Right atrium auricular region (tissue), 2 donors: ENCODE results near the gene CUBN. TPM values are rescaled to one million over a fixed set of nuclear protein-coding genes. Genes with fewer than 3 reads are reported as not detected.

Experiments
- DNase-seq: peaks from one replicate; pipeline ENCODE4 v3.0.0-alpha.2; 2019; ENCODE audit warnings: low spot score
- H3K27ac ChIP-seq, 2 donors: fragments of 200-600 bp; sonication (generic); 1 replicate in 1 of 2; 2 replicates in 1 of 2; pipeline ENCODE4 v1.5.1; 2016 to 2019
- H3K27me3 ChIP-seq, 2 donors: fragments of 200-600 bp; sonication (generic); one replicate each; pipeline versions ENCODE4 v1.5.1 to v1.6.0; 2017 to 2019
- H3K36me3 ChIP-seq: fragments of 200-600 bp; sonication (generic); one replicate; pipeline ENCODE4 v1.5.1; 2016
- H3K4me1 ChIP-seq, 2 donors: fragments of 200-600 bp; sonication (generic); one replicate each; pipeline versions ENCODE4 v1.5.1 to v1.6.0; 2017 to 2019
- H3K4me3 ChIP-seq, 2 donors: fragments of 200-600 bp; sonication (generic); 1 replicate in 1 of 2; 2 replicates in 1 of 2; pipeline ENCODE4 v1.5.1; 2017 to 2019; ENCODE audit warnings: mild to moderate bottlenecking in 1 of 2, moderate library complexity in 1 of 2
- H3K9me3 ChIP-seq, 2 donors: fragments of 200-600 bp; sonication (generic); one replicate each; pipeline ENCODE4 v1.5.1; 2019
- total RNA-seq, 2 donors: library from RNA; depleted of rRNA; stranded (reverse); fragments of >200 nt; gene quantifications; one replicate each; pipeline ENCODE4 v1.1.0, GENCODE V29; 2016
- TF ChIP-seq, protein P1 (sequence below), 2 donors: fragments of 200-600 bp; sonication (generic); IDR thresholded peaks; one replicate each; pipeline ENCODE4 v1.5.1; 2019; ENCODE audit warnings: antibody characterized with exemption in 2 of 2

The CUBN gene
- total RNA-seq, 2 donors from 2014 or later: 0.15 to 0.94 TPM

DNA sequence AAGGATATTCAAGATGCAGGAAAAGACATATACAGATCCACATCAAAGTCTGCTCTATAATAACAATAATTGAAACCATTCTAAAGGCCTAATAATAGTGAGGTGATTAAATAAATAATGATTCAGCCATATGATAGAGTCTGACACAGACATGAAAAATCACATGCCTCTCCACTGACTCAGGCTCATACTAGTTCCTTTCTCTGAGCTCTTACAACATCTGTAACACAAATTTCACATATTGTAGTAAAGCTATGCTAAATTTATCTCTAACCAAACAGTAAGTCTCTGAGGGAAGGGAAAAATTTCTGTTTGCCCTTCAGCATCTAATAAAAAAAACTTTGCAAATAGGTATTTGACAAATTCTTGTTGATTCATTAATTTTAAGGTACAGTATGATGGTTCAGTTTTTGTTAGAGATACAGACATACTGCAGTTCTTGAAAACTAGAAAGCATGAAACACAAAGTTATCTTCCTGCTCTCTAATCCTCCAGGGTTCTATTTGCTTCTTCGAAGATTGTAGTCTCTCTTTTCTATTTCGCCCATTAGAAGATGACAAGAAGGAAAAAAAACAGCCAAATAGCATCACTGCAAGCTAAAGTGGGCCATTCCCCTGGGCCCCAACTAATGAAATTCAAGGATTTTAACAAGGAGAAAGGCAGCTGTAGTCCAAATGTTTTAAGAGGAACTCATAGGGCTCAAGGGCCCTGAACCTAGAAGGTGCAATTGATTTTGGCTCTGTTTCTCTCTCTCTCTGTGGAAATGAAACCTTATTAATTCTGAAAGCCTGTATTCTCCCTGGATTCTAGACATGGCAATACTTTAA, 53.9 kb downstream of the CUBN start:
- no peaks in the 10 kb centered on the region for H3K27me3 ChIP-seq
- TF ChIP-seq, protein P1, sequence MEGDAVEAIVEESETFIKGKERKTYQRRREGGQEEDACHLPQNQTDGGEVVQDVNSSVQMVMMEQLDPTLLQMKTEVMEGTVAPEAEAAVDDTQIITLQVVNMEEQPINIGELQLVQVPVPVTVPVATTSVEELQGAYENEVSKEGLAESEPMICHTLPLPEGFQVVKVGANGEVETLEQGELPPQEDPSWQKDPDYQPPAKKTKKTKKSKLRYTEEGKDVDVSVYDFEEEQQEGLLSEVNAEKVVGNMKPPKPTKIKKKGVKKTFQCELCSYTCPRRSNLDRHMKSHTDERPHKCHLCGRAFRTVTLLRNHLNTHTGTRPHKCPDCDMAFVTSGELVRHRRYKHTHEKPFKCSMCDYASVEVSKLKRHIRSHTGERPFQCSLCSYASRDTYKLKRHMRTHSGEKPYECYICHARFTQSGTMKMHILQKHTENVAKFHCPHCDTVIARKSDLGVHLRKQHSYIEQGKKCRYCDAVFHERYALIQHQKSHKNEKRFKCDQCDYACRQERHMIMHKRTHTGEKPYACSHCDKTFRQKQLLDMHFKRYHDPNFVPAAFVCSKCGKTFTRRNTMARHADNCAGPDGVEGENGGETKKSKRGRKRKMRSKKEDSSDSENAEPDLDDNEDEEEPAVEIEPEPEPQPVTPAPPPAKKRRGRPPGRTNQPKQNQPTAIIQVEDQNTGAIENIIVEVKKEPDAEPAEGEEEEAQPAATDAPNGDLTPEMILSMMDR (IDR thresholded peaks at IDR 0.05): no peak
- no peak overlapping the region for H3K4me3 ChIP-seq
- DNase-seq: no peak
- H3K27ac ChIP-seq: peak overlapping the region; percentile 31 to 59
- peaks cover 0 to 21% of the 10 kb centered on the region in 2 donors for H3K4me1 ChIP-seq
- no peaks in the 10 kb centered on the region for H3K9me3 ChIP-seq
- H3K36me3 ChIP-seq: no peaks in the 10 kb centered on the region

DNA sequence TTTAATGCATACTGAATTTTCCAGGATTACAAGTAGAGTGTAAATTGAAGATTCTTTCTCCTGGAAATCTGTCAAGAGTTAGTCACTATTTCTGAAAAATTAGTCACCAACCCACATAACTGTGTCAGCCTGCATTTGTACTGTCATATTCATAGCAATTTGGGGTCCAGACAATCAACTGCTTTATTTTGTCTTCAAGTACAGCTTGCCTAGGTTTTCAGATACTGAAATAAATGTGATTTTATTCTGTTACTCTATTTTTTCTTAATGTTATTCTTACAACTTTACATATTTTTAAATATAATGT, 55.1 kb downstream of the CUBN start:
- TF ChIP-seq, protein P1 (IDR thresholded peaks at IDR 0.05): no peak
- no peak overlapping the region for H3K27ac ChIP-seq

DNA sequence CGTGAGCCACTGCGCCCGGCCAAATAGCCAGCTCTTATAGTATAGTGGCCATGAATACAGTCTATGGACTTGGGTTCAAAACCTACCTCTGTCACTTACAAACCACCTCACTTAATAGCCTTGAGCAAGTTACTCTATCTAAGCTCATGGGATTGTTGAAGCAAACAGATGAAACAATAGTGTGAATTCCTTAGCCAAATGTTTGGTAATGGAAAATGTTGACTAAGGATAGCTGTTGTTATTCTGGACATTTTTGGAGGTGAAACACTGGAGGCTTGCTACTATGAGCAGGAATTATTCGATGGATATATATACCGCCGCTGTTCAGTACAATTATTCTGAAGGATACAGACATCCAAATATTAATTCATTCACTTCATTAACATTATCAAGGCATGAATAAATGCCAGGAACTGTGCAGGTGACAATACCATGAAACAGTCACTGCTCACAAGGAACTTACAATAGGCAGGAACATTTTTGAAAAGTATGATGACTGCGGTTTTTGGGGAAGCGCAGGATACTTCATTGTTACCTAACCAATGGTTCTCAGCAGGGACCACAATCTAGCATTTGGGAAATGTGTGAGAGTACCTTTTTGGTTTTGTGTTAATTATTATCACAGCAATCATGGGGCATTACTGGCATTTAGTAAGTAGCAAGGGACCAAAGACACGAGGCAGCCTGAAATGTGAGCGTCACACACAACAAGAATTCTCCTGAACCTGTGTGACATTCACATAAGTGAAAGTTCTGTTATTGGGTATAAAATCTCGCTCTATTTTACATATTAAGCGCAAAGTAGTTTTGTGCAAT, 55.7 kb downstream of the CUBN start:
- Histone ChIP-seq H3K27ac (no peak overlapping the region), H3K27me3 (no peaks in the 10 kb centered on the region), H3K9me3 (no peaks in the 10 kb centered on the region), H3K4me3 (no peak overlapping the region), H3K4me1 (peaks cover 0 to 21% of the 10 kb centered on the region in 2 donors), H3K36me3 (no peaks in the 10 kb centered on the region)
- no peak for DNase-seq
- TF ChIP-seq, protein P1 (IDR thresholded peaks at IDR 0.05): no peak

More for the DNA sequence above, 55.1 kb downstream of the CUBN start:
- Histone ChIP-seq H3K36me3 (no peaks in the 10 kb centered on the region), H3K4me1 (peaks cover 0 to 21% of the 10 kb centered on the region in 2 donors), H3K9me3 (no peaks in the 10 kb centered on the region), H3K4me3 (no peak overlapping the region), H3K27me3 (no peaks in the 10 kb centered on the region)
- DNase-seq: no peak

DNA sequence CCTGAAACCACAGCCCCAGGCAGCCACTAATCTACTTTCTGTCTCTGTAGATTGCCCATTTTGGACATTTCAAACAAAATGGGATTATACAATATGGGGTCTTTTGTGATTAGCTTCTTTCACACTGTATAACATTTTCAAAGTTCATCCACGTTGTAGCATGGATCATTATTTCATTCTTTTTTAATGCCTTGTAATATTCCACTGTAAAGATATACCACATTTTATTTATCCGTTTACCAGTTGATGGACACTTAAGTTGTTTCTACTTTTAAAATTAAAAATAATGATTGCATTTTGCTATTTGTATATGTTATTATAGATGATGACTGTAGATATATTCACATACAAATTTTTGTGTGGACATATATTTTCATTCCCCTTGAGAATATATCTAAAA, 60.7 kb downstream of the CUBN start:
- H3K27ac ChIP-seq: no peak overlapping the region
- no peaks in the 10 kb centered on the region for H3K9me3 ChIP-seq
- H3K36me3 ChIP-seq: no peaks in the 10 kb centered on the region
- no peaks in the 10 kb centered on the region for H3K27me3 ChIP-seq
- no peak for DNase-seq
- no peak overlapping the region for H3K4me3 ChIP-seq
- H3K4me1 ChIP-seq: no peaks in the 10 kb centered on the region
- TF ChIP-seq, protein P1 (IDR thresholded peaks at IDR 0.05): no peak

DNA sequence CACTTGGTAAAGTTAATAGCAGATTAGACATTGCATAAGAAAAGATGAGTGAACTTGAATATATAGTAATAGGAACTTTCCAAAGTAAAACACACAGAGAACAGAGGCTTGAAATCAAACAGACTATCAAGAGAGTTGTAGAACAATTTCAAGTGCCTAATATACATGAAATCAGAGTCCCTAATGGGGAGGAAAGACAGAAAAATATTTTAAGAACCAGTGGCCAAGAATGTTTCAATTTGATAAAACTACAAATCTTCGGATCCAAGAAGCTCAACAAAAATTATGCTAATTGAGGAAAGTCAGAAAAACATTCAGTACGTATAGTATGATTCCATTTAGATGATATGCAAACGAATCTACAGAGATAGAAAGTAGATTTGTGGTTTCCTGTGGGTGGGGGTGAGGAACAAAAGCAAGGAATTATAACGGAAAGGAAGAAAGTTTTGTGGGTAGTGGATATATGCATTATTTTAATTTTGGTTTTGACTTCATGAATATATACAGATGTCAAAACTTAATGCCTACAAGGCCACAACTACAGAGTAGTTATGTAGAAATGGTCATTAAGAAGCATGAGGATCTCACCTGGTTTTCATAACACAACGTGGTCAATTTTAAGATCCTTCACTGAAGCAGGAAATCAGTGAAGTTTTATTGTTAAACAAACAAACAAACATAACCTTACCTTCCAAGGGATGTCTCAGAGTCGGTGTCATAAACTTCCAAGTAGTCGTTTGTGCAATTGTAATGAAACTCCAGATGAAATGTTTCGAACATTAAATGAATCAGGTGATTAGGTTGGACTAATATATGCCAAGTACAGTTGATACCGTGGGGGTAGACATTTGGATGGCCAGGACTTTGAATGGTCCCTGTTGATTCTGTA, 62.0 kb downstream of the CUBN start:
- Histone ChIP-seq H3K9me3 (no peaks in the 10 kb centered on the region), H3K27me3 (no peaks in the 10 kb centered on the region), H3K4me1 (peaks cover 0 to 5% of the 10 kb centered on the region in 2 donors), H3K36me3 (no peaks in the 10 kb centered on the region), H3K27ac (no peak overlapping the region), H3K4me3 (no peak overlapping the region)
- TF ChIP-seq, protein P1 (IDR thresholded peaks at IDR 0.05): no peak
- no peak for DNase-seq
